Peyer's patch (tissue), 4 donors: ENCODE results near the gene KIFBP. TPM values are rescaled to one million over a fixed set of nuclear protein-coding genes. Genes with fewer than 3 reads are reported as not detected.

Source experiments
- DNase-seq, 3 donors: peaks; one replicate each; pipeline ENCODE4 v3.0.0-alpha.2; 2017 to 2019
- H3K27ac ChIP-seq, 4 donors: fragments of 200-600 bp; sonication (generic); one replicate each; pipeline ENCODE4 v1.5.1; 2016 to 2019
- H3K27me3 ChIP-seq, 2 donors: fragments of 200-600 bp; sonication (generic); one replicate each; pipeline ENCODE4 v1.5.1; 2019
- H3K36me3 ChIP-seq, 3 donors: fragments of 200-600 bp; sonication (generic); one replicate each; pipeline ENCODE4 v1.5.1; 2016 to 2019
- H3K4me1 ChIP-seq, 4 donors: fragments of 200-600 bp; sonication (generic); one replicate each; pipeline ENCODE4 v1.5.1; 2016 to 2019
- H3K4me3 ChIP-seq, 4 donors: fragments of 200-600 bp; sonication (generic); 1 replicate in 3 of 4; 2 replicates in 1 of 4; pipeline ENCODE4 v1.5.1; 2016 to 2019; ENCODE audit warnings: mild to moderate bottlenecking in 1 of 4
- H3K9me3 ChIP-seq, 4 donors: fragments of 200-600 bp; sonication (generic); one replicate each; pipeline ENCODE4 v1.5.1; 2016 to 2019; ENCODE audit warnings: mild to moderate bottlenecking in 1 of 4
- CTCF ChIP-seq, 6 experiments: fragments of 450-650 bp in 4 of 6; fragments of 200-600 bp in 2 of 6; sonication (generic) in 1 of 6; IDR thresholded peaks; one replicate each; pipeline ENCODE4 v1.5.1; 2017 to 2019; ENCODE audit warnings: antibody characterized with exemption in 6 of 6, mild to moderate bottlenecking in 3 of 6, moderate library complexity in 1 of 6
- POLR2A ChIP-seq, 2 donors: fragments of 450-650 bp; IDR thresholded peaks; one replicate each; pipeline ENCODE4 v1.5.1; 2017; ENCODE audit warnings: antibody characterized with exemption in 2 of 2, mild to moderate bottlenecking in 2 of 2, moderate library complexity in 2 of 2
- total RNA-seq, 4 donors: library from RNA; depleted of rRNA; stranded (reverse); fragments of >200 nt; gene quantifications; one replicate each; pipeline ENCODE4 v1.1.0, GENCODE V29; 2016

The KIFBP gene
- total RNA-seq, 4 donors from 2014 or later, result 13.1 to 20.7 (median 19.9) TPM

GRCh38 chr10:69042838-69043237 lies 54.2 kb downstream of the KIFBP start:
- H3K27ac ChIP-seq, result no peak overlapping the region
- H3K9me3 ChIP-seq, result no peaks in the 10 kb centered on the region
- H3K27me3 ChIP-seq, result no peaks in the 10 kb centered on the region
- no peak for DNase-seq
- no peaks in the 10 kb centered on the region for H3K36me3 ChIP-seq
- no peak overlapping the region for H3K4me3 ChIP-seq
- H3K4me1 ChIP-seq, result peaks cover 0 to 19% (median 2%) of the 10 kb centered on the region in 4 donors
- TF ChIP-seq POLR2A (IDR thresholded peaks at IDR 0.05) (no peak), CTCF (IDR thresholded peaks at IDR 0.05) (no peak)

GRCh38 chr10:69043931-69044531 lies 55.4 kb downstream of the KIFBP start:
- TF ChIP-seq CTCF (IDR thresholded peaks at IDR 0.05), result no peak
- no peak for TF ChIP-seq POLR2A (IDR thresholded peaks at IDR 0.05)
- Histone ChIP-seq H3K4me1 (peaks cover 0 to 19% (median 2%) of the 10 kb centered on the region in 4 donors), H3K36me3 (no peaks in the 10 kb centered on the region), H3K27ac (peak overlapping the region; percentile 44 to 78 (median 76)), H3K4me3 (no peak overlapping the region), H3K9me3 (no peaks in the 10 kb centered on the region), H3K27me3 (no peaks in the 10 kb centered on the region)
- peak in 2 of 3 donors; percentile 69 to 73 for DNase-seq

GRCh38 chr10:69044546-69044945 lies 55.9 kb downstream of the KIFBP start:
- Histone ChIP-seq H3K27me3 (no peaks in the 10 kb centered on the region), H3K9me3 (no peaks in the 10 kb centered on the region), H3K36me3 (no peaks in the 10 kb centered on the region), H3K4me1 (peaks cover 0 to 19% (median 2%) of the 10 kb centered on the region in 4 donors), H3K4me3 (no peak overlapping the region), H3K27ac (peak overlapping the region; percentile 70 to 78 (median 76))
- DNase-seq, result no peak
- no peak for TF ChIP-seq POLR2A (IDR thresholded peaks at IDR 0.05)
- TF ChIP-seq CTCF (IDR thresholded peaks at IDR 0.05), result no peak

DNA sequence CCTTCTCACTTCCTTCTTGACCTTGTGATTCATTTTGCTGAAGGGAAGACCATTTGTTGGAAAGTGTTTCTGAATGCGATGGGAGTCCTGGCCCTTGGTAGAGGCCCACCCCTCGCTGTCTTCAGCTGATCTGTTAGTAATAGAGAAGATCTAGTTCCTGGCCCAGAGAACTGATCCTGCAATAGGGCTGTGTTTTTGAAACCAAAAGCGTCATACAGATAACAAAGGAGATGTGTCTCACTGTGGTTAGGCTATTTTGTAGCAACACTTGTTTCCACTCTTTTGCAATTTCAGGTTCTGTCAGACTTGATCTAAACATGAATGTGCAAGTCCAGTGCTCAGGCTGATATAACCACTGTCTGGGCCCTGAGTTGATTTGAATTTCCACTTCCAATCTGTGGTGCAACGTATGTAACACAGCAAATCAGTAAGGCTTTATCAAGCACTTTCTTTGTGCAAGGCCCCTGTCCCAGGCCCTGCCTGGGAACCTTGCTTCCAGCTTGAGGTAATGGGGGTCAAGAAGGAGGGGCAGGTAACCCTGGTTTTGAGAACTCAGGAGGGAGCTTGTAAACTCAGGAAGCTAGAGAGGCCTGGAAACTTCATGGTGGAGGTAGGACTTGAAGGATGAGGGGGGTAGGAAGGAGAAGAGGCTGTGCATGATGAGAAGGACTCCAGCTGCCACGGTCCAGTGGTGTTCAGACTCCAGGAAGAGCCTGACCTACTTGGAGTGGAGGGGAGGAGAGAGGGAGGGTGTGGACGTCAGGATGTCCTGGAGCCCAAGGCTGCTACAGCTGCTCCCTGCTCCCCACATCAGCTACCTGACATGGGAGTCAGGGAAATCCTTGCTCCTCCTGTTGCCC lies 57.1 kb downstream of the KIFBP start:
- no peaks in the 10 kb centered on the region for H3K27me3 ChIP-seq
- no peak for TF ChIP-seq POLR2A (IDR thresholded peaks at IDR 0.05)
- no peak for TF ChIP-seq CTCF (IDR thresholded peaks at IDR 0.05)
- no peaks in the 10 kb centered on the region for H3K9me3 ChIP-seq
- peak in 1 of 3 donors; percentile 59 for DNase-seq
- H3K4me3 ChIP-seq, result no peak overlapping the region
- peaks cover 0 to 19% (median 2%) of the 10 kb centered on the region in 4 donors for H3K4me1 ChIP-seq
- H3K36me3 ChIP-seq, result no peaks in the 10 kb centered on the region
- H3K27ac ChIP-seq, result peak overlapping the region; percentile 70 to 78 (median 76)

GRCh38 chr10:69047111-69047832 lies 58.7 kb downstream of the KIFBP start:
- no peak for TF ChIP-seq CTCF (IDR thresholded peaks at IDR 0.05)
- TF ChIP-seq POLR2A (IDR thresholded peaks at IDR 0.05), result no peak
- H3K27ac ChIP-seq, result peak overlapping the region; percentile 32 to 55 (median 46)

More at GRCh38 chr10:69047111-69047832, 58.7 kb downstream of the KIFBP start:
- no peaks in the 10 kb centered on the region for H3K27me3 ChIP-seq
- no peaks in the 10 kb centered on the region for H3K36me3 ChIP-seq
- H3K9me3 ChIP-seq, result no peaks in the 10 kb centered on the region
- no peak for DNase-seq
- peaks cover 0 to 19% (median 2%) of the 10 kb centered on the region in 4 donors for H3K4me1 ChIP-seq
- no peak overlapping the region for H3K4me3 ChIP-seq
